GM19395 (cell line): ENCODE measurements around the gene ZC3H12A.
"Not testable (repeated sequence)": the region's sequence is repeated elsewhere in the genome, so short reads cannot be mapped to it uniquely, and the experiment has no call there.

Experiments used
- ATAC-seq: cut with Tn5 transposase; IDR thresholded peaks from one replicate; pipeline ENCODE4 v1.9.1; 2021; ENCODE audit warnings: mild to moderate bottlenecking, moderate library complexity; ENCODE audit not compliant: unreplicated experiment

Gene ZC3H12A

DNA sequence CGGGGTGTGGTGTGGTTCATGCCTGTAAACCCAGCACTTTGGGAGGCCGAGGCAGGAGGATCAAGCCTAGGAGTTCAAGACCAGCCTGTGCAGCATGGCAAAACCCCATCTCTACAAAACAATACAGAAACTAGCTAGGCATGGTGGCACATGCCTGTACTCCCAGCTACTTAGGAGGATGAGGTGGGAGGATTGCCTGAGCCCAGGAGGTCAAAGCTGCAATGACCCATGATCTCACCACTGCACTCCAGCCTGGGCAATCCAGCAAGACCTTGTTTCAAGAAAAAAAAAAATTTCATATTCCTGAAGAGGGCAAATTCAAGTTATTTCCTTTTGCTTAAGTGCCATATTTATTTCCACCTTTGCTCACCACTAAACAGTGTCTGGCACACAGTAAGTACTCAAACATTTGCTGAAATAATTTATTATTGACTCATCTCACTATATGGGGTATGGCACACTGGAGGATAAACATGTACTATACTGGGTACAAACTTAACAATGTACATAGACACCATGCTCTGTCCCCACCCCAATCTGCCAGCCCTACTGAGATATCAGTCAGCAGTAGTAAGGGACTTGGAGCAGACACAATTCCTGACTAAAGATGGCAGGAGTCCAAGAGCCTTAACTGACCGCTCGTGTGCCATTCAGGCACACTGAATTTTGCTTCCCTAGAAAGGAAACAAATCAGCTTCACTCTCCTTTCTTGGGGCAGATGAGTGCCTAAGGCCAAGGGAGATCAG lies 24.7 kb downstream of the ZC3H12A start:
- ATAC-seq = no peak

DNA sequence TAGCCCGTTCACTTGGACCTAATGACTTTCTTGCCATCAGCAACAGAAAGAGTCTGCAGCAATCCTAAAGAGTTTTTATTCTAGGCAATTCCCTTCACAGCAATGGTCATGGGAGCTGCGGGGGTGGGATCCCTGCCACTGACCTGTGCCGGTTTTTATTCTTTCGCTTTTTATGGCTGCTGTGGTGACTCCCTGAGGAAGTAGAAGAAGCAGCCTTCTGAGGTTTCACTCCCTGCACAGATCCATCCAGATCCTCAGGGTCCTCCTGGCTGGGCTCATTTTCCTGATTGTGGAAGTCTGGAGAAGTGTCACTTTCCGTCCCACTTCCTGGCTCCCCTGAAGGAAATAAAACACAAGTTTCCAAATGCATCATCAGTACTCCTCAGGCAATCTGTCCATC lies 27.3 kb downstream of the ZC3H12A start:
- ATAC-seq = no peak

GRCh38 chr1:37502104-37502503 lies 27.7 kb downstream of the ZC3H12A start:
- no peak for ATAC-seq

DNA sequence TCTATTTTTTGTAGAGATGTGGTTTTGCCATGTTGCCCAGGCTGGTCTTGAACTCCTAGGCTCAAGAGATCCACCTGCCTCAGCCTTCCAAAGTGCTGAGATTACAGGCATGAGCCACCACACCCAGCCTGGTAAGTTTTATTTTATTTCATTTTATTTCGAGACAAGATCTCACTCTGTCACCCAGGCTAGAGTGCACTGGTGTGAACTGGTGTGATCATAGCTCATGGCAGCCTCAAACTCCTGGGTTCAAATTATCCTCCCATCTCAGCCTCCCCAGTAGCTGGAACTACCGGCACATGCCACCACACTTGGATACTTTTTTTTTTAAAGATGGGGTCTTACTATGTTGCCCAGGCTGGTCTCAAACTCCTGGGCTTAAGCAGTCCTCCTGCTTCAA lies 28.4 kb downstream of the ZC3H12A start:
- ATAC-seq = not testable (repeated sequence)

DNA sequence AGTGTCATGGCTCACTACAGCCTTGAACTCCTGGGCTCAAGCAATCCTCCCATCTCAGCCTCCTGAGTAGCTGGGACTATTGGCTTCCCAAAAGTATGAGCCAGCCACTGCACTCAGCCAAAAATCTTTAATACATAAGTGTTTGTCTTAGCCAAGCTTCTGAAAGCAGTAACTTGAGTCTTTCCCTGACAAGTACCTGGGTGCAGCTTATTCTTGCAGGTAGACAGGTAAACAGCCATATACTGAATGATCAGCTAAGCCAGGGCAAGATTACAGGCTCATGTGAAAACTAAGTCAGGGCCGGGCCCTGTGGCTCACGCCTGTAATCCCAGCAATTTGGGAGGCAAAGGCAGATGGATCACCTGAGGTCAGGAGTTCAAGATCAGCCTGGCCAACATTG lies 32.4 kb downstream of the ZC3H12A start:
- ATAC-seq = no peak

DNA sequence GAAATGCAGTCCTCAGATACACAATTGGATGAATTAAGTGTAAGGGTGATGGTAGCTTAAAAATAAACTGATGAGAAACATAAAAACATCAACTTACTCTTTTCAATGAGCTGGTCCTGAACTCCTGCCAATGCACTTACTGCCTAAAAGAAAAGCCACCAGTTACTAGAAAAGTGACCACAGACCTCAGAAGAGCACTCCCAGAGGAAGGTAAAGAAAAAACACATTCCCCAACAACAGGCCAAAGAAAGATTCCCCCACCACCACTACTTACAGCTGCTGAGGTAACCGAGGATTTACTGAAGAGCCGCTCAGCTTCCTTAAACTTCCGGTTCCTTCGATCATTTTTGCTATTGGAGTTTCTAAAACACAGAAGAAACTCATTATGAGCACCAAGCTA lies 34.8 kb downstream of the ZC3H12A start:
- no peak for ATAC-seq

DNA sequence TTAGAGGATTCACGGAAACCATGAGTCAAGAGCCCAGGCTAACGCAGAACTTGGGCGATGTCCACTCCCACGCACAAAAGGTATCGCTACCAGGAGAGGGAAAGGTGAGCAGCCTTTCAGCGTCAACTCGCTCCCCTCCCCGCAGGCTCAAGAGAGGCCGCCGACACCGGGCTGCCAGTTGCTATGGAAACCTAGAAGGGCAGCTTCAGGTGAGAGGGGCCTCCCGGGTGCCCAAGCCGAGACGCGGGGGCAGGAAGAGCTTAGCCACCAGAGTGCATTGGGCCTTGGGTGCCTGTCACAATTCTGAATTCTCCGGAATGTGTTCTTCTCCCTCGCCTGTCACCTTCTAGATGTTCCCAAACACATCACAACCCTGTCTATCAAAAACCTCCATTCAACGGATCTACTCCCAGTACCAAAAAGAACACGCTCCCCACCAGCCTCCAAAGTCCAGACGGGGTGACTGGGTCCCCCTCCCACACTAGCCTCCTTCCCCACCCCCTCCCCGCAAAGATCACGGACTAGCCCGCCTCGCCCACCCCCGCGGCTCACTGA lies 39.5 kb downstream of the ZC3H12A start:
- peak; percentile 37 for ATAC-seq

DNA sequence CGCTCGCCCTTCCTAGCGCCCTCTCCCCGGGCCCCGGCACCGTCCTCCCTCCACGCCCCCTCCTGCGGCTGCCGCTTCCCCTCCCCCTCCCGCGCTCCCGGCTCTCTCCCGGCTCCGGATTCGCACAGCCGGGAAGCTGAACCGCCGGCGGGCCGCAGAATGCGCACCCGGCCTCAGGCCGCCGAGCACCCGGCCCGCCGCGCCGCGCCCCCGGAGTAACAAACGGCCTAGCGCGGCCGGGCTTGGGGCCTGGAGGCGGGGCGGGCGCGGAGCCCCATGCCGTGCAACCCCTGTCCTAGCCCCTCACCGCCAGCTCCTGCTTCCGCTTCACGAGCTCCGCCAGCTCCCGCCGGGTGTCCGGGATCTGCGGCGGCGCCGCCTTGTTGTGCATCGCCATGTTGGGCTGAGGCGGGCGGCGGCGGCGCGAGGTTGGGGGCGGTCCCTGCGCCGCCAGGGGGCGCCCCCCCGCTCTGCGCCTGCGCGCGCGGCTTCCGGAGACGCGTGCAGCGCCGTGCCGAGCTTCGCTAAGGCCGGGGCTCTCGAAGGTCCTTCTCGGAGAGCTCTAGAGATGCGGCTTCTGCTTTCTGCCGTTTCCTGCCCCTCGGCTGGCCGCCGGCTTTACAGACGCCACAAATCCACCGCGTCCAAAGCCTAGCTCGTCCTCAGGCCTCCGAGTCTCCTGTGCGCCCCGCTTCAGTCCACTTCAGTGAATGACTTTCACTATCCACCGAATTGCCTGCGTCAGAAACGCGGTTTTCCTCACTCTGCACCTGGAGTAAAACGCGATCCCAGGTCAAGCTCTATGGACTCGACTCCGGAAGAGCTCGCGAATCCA lies 40.2 kb downstream of the ZC3H12A start, which contains the start of gene MEAF6:
MEAF6 (minus strand) TSS at position 417 of the 835 bp plus-strand sequence; CDS start at position 397, 20 bp downstream.
- ATAC-seq = peak; percentile 82

- no peak for ATAC-seq
These were observed 41.0 kb downstream of the ZC3H12A start for GRCh38 chr1:37515185-37516034.

DNA sequence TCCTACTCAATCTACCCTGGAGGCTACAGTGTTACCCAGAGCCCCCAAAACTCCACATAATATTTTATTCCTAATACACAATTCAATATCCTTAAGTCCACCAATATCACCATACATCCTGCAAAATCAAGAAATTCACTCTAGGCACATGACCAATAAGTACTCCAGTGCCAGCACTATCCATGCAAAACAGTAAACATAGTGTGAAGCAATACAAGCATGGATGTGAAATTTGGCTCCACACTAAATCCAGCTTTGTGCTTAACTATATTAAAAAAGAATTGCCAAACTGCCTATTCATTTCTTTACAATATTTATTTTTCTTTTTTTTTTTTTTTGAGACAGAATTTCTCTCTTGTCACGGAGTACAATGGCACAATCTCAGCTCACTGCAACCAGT lies 43.2 kb downstream of the ZC3H12A start:
- ATAC-seq = no peak

DNA sequence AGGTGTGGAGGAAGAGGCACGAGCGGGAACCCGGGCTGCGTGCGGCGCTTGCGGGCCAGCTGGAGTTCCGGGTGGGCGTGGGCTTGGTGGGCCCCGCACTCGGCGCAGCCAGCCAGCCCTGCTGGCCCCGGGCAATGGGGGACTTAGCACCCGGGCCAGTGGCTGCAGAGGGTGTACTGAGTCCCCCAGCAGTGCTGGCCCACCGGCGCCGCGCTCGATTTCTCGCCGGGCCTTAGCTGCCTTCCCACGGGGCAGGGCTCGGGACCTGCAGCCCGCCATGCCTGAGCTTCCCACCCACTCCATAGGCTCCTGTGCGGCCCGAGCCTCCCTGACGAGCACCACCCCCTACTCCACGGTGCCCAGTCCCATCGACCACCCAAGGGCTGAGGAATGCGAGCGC lies 43.9 kb downstream of the ZC3H12A start:
- ATAC-seq = not testable (repeated sequence)

- not testable (repeated sequence) for ATAC-seq
These were observed 44.5 kb downstream of the ZC3H12A start for GRCh38 chr1:37518929-37519328.

DNA sequence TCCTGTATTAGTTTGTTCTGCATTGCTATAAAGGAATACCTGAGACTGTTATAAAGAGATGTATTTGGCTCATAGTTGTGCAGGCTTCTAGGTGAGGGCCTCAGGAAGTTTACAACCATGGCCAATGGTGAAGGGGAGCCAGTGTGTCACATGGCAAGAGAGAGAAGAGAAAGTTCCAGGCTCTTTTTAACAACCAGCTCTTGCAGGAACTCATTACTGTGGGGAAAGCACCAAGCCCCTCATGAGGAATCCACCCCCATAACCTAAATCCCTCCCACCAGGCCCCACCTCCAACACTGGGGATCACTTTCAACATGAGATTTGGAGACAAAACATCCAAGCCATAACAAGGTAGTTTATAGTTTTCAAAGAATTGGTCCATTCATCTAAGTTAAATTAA lies 45.2 kb downstream of the ZC3H12A start:
- no peak for ATAC-seq

DNA sequence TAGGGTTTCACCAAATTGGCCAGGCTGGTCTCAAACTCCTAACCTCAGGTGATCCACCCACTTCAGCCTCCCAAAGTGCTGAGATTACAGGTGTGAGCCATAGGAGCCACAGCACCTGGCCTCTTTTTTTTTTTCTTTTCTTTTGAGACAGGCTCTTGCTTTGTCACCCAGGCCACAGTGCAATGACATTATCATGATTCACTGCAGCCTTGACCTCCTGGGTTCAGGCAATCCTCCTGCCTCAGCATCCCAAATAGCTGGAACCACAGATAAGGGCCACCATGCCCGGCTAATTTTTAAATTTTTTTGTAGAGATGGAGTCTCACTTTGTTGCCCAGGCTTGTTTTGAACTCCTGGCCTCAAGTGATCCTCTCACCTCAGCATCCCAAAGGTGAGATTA lies 55.5 kb downstream of the ZC3H12A start:
- not testable (repeated sequence) for ATAC-seq

DNA sequence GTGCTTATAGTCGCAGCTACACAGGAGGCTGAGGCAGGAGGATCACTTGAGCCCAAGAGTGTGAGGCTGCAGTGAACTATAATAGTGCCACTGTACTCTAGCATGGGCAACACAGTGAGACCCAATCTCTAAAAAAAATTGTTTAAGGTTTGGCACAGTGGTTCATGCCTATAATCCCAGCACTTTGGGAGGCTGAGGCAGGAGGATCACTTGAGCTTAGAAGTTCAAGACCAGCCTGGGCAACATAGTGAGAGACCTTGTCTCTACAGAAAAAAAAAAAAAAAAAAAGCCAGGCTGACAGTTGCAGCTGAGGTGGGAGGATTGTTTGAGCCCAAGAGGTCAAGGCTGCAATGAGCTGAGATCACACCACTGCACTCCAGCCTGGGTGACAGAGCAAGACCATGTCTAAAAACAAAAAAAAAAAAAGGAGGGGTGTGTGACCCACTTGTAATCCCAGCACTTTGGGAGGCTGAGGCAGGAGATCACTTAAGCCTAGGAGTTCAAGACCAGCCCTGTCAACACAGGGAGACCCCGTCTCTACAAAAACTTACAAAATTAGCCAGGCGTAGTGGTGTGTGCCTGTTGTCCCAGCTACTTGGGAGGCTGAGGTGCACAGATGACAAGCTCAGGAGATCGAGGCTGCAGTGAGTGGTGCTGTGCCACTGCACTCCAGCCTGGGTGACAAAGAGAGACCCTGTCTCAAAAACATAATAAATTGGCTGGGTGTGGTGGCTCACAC lies 58.2 kb downstream of the ZC3H12A start:
- ATAC-seq = not testable (repeated sequence)

DNA sequence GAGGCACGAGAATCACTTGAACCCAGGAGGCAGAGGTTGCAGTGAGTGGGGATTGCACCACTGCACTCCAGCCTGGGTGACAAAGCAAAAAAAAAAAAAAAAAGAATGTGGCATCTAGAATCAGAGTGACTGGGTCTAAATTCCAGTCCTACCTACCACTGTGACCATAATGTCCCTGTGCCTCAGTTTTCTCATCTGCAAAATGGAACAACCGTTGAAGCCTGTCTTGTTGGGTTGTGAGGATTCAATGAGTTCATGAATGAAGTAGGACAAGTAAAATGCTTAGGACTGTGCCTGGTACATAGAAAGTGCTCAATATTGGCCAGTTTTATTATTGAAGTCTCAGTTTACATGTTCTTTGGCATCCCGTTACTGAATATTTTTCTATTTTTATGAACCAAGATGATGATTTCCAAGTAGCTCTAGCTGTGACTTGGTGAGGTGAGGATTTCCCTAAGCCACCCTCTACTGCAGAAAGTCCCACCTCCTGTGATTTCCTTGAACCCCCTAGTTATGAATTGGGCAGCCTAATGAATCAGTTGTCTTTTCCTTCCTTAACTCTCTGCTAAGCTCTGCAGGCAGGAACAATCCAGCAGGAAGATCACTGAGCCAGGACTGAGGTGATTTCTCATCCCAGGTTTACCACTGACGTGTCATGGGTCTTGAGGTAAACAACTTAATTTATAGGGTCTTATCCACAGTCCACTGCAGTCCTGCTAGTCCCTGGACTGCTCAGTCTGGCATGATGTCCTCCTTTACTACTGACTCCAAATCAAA lies 59.1 kb downstream of the ZC3H12A start:
- no peak for ATAC-seq
